Muscle layer of colon (tissue), 2 donors: ENCODE results near the gene TIMM29.

Experiments used
- H3K27ac ChIP-seq: one replicate; pipeline ENCODE4 v1.7.0; 2013; ENCODE audit warnings: low read depth, mild to moderate bottlenecking, low read length, moderate library complexity
- H3K27me3 ChIP-seq, 2 donors: one replicate each; pipeline ENCODE4 v1.7.0; 2013; ENCODE audit warnings: low read length in 2 of 2, mild to moderate bottlenecking in 2 of 2; ENCODE audit not compliant: insufficient read depth in 2 of 2, control insufficient read depth in 1 of 2
- H3K36me3 ChIP-seq: one replicate; pipeline ENCODE4 v1.7.0; 2013; ENCODE audit warnings: mild to moderate bottlenecking, low read length; ENCODE audit not compliant: insufficient read depth
- H3K4me1 ChIP-seq: one replicate; pipeline ENCODE4 v1.7.0; 2013; ENCODE audit warnings: mild to moderate bottlenecking, low read length; ENCODE audit not compliant: insufficient read depth
- H3K4me3 ChIP-seq, 2 donors: one replicate each; pipeline ENCODE4 v1.7.0; 2013; ENCODE audit warnings: low read length in 2 of 2, low read depth in 1 of 2, mild to moderate bottlenecking in 1 of 2, moderate library complexity in 1 of 2
- H3K9ac ChIP-seq: one replicate; pipeline ENCODE4 v1.7.0; 2013; ENCODE audit warnings: low read length
- H3K9me3 ChIP-seq: one replicate; pipeline ENCODE4 v1.7.0; 2013; ENCODE audit warnings: mild to moderate bottlenecking, low read length
- donor health status: abdominal sarcoma.
- donor health status: Adenocarcinoma of cecum.

TIMM29 gene

GRCh38 chr19:10915130-10916091 is 13.2 kb upstream of the TIMM29 start:
- H3K9ac ChIP-seq: no peak overlapping the region
- H3K9me3 ChIP-seq: no peaks in the 10 kb centered on the region
- peaks cover 63% of the 10 kb centered on the region for H3K36me3 ChIP-seq
- no peaks in the 10 kb centered on the region for H3K27me3 ChIP-seq
- H3K27ac ChIP-seq: no peak overlapping the region
- no peaks in the 10 kb centered on the region for H3K4me1 ChIP-seq
- H3K4me3 ChIP-seq: no peak overlapping the region

DNA sequence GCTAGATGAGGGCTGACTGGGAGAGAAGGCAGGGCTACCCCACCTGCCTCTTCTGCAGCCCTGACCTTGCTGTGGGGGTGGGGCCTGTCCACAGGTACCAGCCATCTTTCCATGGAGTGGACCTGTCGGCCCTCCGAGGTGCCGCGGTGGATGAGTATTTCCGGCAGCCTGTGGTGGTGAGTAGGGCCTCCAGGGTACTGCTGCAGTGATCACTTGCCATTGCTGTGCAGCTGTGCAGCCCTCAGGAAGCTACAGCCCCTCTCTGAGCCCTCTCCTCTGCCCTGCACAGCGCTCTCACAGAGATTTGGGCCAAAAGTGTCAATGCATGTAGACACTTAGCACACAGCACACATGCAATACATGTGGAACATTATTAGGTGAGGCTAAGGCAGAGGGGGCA is 12.0 kb upstream of the TIMM29 start:
- Histone ChIP-seq H3K27ac (no peak overlapping the region), H3K4me1 (no peaks in the 10 kb centered on the region), H3K27me3 (no peaks in the 10 kb centered on the region), H3K36me3 (peaks cover 55% of the 10 kb centered on the region), H3K9ac (no peak overlapping the region), H3K4me3 (no peak overlapping the region), H3K9me3 (no peaks in the 10 kb centered on the region)

DNA sequence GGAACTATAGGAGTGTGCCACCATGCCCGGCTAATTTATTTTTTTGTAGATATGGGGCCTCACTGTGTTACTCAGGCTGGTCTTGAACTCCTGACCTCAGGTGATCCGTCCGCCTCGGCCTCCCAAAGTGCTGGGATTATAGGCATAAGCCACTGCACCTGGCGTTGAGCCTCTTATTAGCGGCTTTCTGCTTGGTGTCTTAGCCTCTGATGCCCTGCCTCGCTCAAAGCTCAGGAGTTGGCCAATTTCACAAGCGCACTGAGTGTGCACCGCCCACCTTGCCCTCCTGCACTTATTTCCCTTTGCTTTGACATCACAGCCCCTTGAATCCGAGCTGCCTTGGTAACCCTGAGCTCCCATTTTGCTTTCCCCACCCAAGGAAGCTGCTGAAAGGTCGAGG is 10.3 kb upstream of the TIMM29 start:
- Histone ChIP-seq H3K27me3 (no peaks in the 10 kb centered on the region), H3K36me3 (peaks cover 47% of the 10 kb centered on the region), H3K9me3 (no peaks in the 10 kb centered on the region), H3K4me1 (no peaks in the 10 kb centered on the region), H3K9ac (no peak overlapping the region), H3K4me3 (no peak overlapping the region), H3K27ac (no peak overlapping the region)

DNA sequence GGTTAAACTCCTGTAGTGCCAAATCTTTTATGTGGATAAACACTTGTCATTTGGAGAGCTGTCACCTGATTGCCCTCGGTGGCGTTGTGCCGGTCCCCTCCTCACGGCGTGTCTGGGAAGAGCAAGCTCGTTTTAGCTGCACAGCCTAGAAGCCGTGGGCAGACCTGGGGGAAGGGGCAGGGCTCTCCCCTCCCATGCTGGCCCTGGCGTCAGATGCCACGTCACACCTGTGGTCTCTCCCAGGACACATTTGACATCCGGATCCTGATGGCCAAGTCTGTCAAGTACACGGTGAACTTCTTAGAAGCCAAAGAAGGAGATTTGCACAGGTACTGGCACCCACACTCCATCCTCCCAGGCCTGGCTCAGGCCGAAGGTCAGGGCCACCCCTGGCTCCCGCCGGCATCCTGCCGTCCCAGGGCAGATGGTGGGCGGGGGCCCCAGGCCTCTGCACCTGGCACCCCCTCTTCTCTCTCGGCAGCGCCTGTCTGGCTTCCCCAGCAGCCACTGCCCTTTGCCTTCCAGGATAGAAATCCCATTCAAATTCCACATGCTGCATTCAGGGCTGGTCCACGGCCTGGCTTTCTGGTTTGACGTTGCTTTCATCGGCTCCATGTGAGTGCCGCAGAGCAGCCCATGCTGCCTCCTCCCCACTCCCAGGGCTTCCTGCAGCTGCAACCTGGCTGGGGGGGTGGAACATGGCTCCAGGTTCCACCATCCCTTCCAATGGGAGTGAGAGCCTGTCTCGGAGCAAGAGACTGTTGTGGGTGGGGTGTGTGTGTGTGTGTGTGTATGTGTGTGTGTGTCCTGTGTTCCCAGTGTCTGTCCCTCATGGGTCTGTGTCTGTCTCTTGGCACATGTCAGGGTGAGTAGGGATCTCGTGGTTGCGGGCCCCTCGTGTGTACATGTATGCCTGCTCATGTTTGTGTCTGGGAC is 9.0 kb upstream of the TIMM29 start:
- Histone ChIP-seq H3K4me1 (no peaks in the 10 kb centered on the region), H3K27ac (no peak overlapping the region), H3K9ac (no peak overlapping the region), H3K27me3 (no peaks in the 10 kb centered on the region), H3K36me3 (peaks cover 48% of the 10 kb centered on the region), H3K4me3 (no peak overlapping the region), H3K9me3 (no peaks in the 10 kb centered on the region)

- Histone ChIP-seq H3K9ac (no peak overlapping the region), H3K4me3 (no peak overlapping the region), H3K9me3 (no peaks in the 10 kb centered on the region), H3K4me1 (no peaks in the 10 kb centered on the region), H3K27me3 (no peaks in the 10 kb centered on the region), H3K27ac (no peak overlapping the region), H3K36me3 (peaks cover 48% of the 10 kb centered on the region)
These were observed 8.3 kb upstream of the TIMM29 start for GRCh38 chr19:10920288-10920655.

DNA sequence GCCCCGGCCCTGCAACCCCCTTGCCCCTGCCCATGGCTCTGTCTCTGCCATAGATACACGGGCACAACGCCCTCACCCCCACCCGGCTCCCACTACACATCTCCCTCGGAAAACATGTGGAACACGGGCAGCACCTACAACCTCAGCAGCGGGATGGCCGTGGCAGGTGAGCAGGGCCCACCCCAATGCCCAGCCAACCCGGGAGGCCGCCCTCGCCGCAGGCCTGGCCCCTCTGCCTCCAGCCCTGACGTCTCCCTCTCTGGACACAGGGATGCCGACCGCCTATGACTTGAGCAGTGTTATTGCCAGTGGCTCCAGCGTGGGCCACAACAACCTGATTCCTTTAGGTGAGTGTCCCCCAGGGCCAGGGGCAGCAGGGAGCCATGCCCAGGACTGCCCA is 7.8 kb upstream of the TIMM29 start:
- Histone ChIP-seq H3K9ac (no peak overlapping the region), H3K27ac (no peak overlapping the region)

GRCh38 chr19:10921199-10921909 is 7.3 kb upstream of the TIMM29 start:
- peaks cover 47% of the 10 kb centered on the region for H3K36me3 ChIP-seq
- H3K27me3 ChIP-seq: no peaks in the 10 kb centered on the region
- H3K9ac ChIP-seq: no peak overlapping the region
- H3K4me3 ChIP-seq: no peak overlapping the region
- H3K4me1 ChIP-seq: no peaks in the 10 kb centered on the region
- H3K9me3 ChIP-seq: no peaks in the 10 kb centered on the region
- H3K27ac ChIP-seq: no peak overlapping the region

More for the DNA sequence above, 7.8 kb upstream of the TIMM29 start:
- H3K9me3 ChIP-seq: no peaks in the 10 kb centered on the region
- H3K27me3 ChIP-seq: no peaks in the 10 kb centered on the region
- H3K4me1 ChIP-seq: no peaks in the 10 kb centered on the region
- peaks cover 47% of the 10 kb centered on the region for H3K36me3 ChIP-seq
- H3K4me3 ChIP-seq: no peak overlapping the region

DNA sequence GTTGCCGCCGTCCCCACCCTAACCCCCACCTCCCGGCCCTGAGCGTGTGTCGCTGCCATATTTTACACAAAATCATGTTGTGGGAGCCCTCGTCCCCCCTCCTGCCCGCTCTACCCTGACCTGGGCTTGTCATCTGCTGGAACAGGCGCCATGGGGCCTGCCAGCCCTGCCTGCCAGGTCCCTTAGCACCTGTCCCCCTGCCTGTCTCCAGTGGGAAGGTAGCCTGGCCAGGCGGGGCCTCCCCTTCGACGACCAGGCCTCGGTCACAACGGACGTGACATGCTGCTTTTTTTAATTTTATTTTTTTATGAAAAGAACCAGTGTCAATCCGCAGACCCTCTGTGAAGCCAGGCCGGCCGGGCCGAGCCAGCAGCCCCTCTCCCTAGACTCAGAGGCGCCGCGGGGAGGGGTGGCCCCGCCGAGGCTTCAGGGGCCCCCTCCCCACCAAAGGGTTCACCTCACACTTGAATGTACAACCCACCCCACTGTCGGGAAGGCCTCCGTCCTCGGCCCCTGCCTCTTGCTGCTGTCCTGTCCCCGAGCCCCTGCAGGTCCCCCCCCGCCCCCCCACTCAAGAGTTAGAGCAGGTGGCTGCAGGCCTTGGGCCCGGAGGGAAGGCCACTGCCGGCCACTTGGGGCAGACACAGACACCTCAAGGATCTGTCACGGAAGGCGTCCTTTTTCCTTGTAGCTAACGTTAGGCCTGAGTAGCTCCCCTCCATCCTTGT is 6.5 kb upstream of the TIMM29 start:
- Histone ChIP-seq H3K36me3 (peaks cover 47% of the 10 kb centered on the region), H3K27ac (no peak overlapping the region)

DNA sequence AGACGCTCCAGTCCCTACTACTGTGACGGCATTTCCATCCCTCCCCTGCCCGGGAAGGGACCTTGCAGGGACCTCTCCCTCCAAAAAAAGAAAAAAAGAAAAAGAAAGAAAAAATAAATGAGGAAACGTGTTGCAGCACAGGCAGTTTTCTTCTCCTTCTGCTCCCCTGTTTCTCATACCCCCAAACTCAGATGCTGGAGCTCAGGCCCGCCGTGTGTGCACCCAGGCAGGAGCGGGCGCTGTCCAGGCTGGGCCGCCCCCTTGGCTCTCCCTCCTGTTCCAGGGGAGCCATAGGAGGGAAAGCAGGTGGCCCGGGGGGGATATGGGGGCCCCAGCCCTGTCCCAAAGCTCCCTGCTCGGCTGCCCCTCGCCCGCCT is 6.0 kb upstream of the TIMM29 start:
- Histone ChIP-seq H3K4me3 (no peak overlapping the region), H3K9ac (no peak overlapping the region), H3K36me3 (peaks cover 47% of the 10 kb centered on the region), H3K27ac (no peak overlapping the region), H3K27me3 (no peaks in the 10 kb centered on the region), H3K9me3 (no peaks in the 10 kb centered on the region), H3K4me1 (peaks cover 4% of the 10 kb centered on the region)

More for the DNA sequence above, 6.5 kb upstream of the TIMM29 start:
- Histone ChIP-seq H3K9me3 (no peaks in the 10 kb centered on the region), H3K4me3 (no peak overlapping the region), H3K27me3 (no peaks in the 10 kb centered on the region), H3K9ac (no peak overlapping the region), H3K4me1 (no peaks in the 10 kb centered on the region)

GRCh38 chr19:10923260-10924112 is 5.1 kb upstream of the TIMM29 start:
- Histone ChIP-seq H3K4me3 (no peak overlapping the region), H3K27ac (no peak overlapping the region), H3K36me3 (peaks cover 39% of the 10 kb centered on the region), H3K4me1 (peaks cover 8% of the 10 kb centered on the region), H3K9me3 (no peaks in the 10 kb centered on the region), H3K9ac (no peak overlapping the region), H3K27me3 (no peaks in the 10 kb centered on the region)
